Measurements from ENCODE around the gene C1QTNF1. TPM values are rescaled to one million over a fixed set of nuclear protein-coding genes. Genes with fewer than 3 reads are reported as not detected.

Gene C1QTNF1
- total and polyA plus RNA-seq, 9 of the 15 experiments (the other 6 are each of a cell fraction or from before 2014, with no cell fraction given): 0.09 TPM; not detected in 8

- TF ChIP-seq, protein P1, sequence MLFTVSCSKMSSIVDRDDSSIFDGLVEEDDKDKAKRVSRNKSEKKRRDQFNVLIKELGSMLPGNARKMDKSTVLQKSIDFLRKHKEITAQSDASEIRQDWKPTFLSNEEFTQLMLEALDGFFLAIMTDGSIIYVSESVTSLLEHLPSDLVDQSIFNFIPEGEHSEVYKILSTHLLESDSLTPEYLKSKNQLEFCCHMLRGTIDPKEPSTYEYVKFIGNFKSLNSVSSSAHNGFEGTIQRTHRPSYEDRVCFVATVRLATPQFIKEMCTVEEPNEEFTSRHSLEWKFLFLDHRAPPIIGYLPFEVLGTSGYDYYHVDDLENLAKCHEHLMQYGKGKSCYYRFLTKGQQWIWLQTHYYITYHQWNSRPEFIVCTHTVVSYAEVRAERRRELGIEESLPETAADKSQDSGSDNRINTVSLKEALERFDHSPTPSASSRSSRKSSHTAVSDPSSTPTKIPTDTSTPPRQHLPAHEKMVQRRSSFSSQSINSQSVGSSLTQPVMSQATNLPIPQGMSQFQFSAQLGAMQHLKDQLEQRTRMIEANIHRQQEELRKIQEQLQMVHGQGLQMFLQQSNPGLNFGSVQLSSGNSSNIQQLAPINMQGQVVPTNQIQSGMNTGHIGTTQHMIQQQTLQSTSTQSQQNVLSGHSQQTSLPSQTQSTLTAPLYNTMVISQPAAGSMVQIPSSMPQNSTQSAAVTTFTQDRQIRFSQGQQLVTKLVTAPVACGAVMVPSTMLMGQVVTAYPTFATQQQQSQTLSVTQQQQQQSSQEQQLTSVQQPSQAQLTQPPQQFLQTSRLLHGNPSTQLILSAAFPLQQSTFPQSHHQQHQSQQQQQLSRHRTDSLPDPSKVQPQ (CRISPR knock-in tag; IDR thresholded peaks at IDR 0.05; ENCODE audit: borderline replicate concordance): no peak
- TF ChIP-seq ETV6 (IDR thresholded peaks at IDR 0.05; ENCODE audit: borderline replicate concordance in 1 of 2, low read depth in 2 of 2, low read length in 1 of 2) (no peak), ETV6 (CRISPR knock-in tag; IDR thresholded peaks at IDR 0.05; ENCODE audit: borderline replicate concordance) (no peak)
These were observed 20.0 kb downstream of the C1QTNF1 start (continued) for GRCh38 chr17:79043931-79044320.

GRCh38 chr17:79044462-79044861, 20.5 kb downstream of the C1QTNF1 start:
- Histone ChIP-seq H3K4me3 (no peak overlapping the region), H3K9ac (ENCODE audit: insufficient read depth in 1 of 2, low read depth in 2 of 2, low read length in 2 of 2) (no peak overlapping the region), H2AFZ (ENCODE audit: low read depth, low read length) (no peak overlapping the region), H3K79me2 (ENCODE audit: control insufficient read depth, insufficient read depth, low read length) (no peaks in the 10 kb centered on the region), H3K36me3 (ENCODE audit: control insufficient read depth, insufficient read depth, low read length) (no peaks in the 10 kb centered on the region), H3K27me3 (ENCODE audit: control insufficient read depth in 2 of 2, insufficient read depth in 2 of 2, low read length in 2 of 2) (peaks cover 35 to 81% of the 10 kb centered on the region in 2 experiments), H4K20me1 (replicated peaks; ENCODE audit: control insufficient read depth, insufficient read depth, low read length) (peaks cover 15% of the 10 kb centered on the region; the same call in 1 of the 2 replicates), H3K4me2 (ENCODE audit: insufficient read depth, low read length) (no peak overlapping the region), H3K9me3 (replicated peaks; ENCODE audit: control insufficient read depth, insufficient read depth, low read depth, low read length) (no peaks in the 10 kb centered on the region; the same call in 1 of the 2 replicates), H3K27ac (ENCODE audit: extremely low read depth, low read depth, low read length) (no peak overlapping the region), H3K4me1 (replicated peaks in 1 of 2; ENCODE audit: control insufficient read depth in 2 of 2, insufficient read depth in 2 of 2, low read length in 2 of 2) (peaks cover 0 to 17% of the 10 kb centered on the region in 2 experiments; a peak in 2 of 5 replicates), H3K9me1 (ENCODE audit: control insufficient read depth, insufficient read depth, low read length) (no peaks in the 10 kb centered on the region)
- ATAC-seq: no peak
- in situ Hi-C loops (cut with MboI) (no loop called here), intact Hi-C loops (cut with micrococcal nuclease) (no loop called here)
- TF ChIP-seq BMI1 (IDR thresholded peaks at IDR 0.05; ENCODE audit: low read length) (no peak), TAF7 (tag; IDR thresholded peaks at IDR 0.05) (no peak), POLR2AphosphoS2 (IDR thresholded peaks at IDR 0.05; ENCODE audit: low read length) (no peak), EP300 (IDR thresholded peaks at IDR 0.05; ENCODE audit: low read length) (no peak), RBM34 (IDR thresholded peaks at IDR 0.05; ENCODE audit: borderline replicate concordance, insufficient read depth, low read length) (no peak), OTX1 (CRISPR knock-in tag; IDR thresholded peaks at IDR 0.05) (no peak), RBM39 (optimal IDR thresholded peaks at IDR 0.05; ENCODE audit: low read depth, low read length) (no peak), ZNF41 (CRISPR knock-in tag; conservative IDR thresholded peaks at IDR 0.05) (no peak)
- TF ChIP-seq, protein P2, sequence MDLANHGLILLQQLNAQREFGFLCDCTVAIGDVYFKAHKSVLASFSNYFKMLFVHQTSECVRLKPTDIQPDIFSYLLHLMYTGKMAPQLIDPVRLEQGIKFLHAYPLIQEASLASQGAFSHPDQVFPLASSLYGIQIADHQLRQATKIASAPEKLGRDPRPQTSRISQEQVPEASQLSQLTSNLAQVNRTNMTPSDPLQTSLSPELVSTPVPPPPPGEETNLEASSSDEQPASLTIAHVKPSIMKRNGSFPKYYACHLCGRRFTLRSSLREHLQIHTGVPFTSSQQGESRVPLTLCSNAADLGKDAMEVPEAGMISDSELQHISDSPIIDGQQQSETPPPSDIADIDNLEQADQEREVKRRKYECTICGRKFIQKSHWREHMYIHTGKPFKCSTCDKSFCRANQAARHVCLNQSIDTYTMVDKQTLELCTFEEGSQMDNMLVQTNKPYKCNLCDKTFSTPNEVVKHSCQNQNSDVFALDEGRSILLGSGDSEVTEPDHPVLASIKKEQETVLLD (IDR thresholded peaks at IDR 0.05): no peak
- TF ChIP-seq, protein P3, sequence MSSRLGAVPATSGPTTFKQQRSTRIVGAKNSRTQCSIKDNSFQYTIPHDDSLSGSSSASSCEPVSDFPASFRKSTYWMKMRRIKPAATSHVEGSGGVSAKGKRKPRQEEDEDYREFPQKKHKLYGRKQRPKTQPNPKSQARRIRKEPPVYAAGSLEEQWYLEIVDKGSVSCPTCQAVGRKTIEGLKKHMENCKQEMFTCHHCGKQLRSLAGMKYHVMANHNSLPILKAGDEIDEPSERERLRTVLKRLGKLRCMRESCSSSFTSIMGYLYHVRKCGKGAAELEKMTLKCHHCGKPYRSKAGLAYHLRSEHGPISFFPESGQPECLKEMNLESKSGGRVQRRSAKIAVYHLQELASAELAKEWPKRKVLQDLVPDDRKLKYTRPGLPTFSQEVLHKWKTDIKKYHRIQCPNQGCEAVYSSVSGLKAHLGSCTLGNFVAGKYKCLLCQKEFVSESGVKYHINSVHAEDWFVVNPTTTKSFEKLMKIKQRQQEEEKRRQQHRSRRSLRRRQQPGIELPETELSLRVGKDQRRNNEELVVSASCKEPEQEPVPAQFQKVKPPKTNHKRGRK (tag; IDR thresholded peaks at IDR 0.05): no peak
- TF ChIP-seq, protein P4, sequence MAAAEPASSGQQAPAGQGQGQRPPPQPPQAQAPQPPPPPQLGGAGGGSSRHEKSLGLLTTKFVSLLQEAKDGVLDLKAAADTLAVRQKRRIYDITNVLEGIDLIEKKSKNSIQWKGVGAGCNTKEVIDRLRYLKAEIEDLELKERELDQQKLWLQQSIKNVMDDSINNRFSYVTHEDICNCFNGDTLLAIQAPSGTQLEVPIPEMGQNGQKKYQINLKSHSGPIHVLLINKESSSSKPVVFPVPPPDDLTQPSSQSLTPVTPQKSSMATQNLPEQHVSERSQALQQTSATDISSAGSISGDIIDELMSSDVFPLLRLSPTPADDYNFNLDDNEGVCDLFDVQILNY (CRISPR knock-in tag; IDR thresholded peaks at IDR 0.05): no peak
- no TSS peak for BruUV-seq (replicated peaks)
- CTCF ChIA-PET (ENCODE audit: low intra/inter-chr PET ratio): no interaction called here
- no peak for DNase-seq (ENCODE audit: extremely low read depth in 1 of 4, low spot score in 3 of 4)
- POLR2A ChIA-PET: no interaction called here
- no peak for FAIRE-seq
- 1% methylated on average over 11 of the region's 11 CpGs for WGBS (ENCODE audit: insufficient coverage, low coverage, missing lambda C conversion rate)

Data from K562 (cell line).